ENCODE data around the gene JAGN1.

DNA sequence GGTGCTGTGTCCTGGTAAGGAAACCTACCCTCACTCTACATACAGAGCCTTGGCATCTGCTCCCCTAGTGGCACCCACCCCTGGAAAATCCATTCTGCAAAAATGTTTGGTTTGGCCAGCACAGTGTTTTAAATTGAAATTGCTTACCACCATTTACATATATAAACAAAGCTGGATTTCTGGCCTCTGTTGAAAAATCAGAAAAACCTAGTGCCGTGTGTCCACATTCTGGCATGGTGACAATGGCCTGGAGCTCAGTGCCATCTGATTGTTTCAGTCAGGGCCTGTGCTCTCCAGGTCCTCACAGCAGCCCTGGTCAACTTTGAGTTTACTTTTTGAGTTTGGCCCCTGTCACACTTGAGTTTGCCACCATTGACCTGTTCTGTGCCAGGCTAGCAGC lies 23.6 kb downstream of the JAGN1 start:
- TF ChIP-seq POLR2A (IDR thresholded peaks at IDR 0.05; ENCODE audit: extremely low read depth, insufficient read length) = no peak
- TF ChIP-seq, protein P1, sequence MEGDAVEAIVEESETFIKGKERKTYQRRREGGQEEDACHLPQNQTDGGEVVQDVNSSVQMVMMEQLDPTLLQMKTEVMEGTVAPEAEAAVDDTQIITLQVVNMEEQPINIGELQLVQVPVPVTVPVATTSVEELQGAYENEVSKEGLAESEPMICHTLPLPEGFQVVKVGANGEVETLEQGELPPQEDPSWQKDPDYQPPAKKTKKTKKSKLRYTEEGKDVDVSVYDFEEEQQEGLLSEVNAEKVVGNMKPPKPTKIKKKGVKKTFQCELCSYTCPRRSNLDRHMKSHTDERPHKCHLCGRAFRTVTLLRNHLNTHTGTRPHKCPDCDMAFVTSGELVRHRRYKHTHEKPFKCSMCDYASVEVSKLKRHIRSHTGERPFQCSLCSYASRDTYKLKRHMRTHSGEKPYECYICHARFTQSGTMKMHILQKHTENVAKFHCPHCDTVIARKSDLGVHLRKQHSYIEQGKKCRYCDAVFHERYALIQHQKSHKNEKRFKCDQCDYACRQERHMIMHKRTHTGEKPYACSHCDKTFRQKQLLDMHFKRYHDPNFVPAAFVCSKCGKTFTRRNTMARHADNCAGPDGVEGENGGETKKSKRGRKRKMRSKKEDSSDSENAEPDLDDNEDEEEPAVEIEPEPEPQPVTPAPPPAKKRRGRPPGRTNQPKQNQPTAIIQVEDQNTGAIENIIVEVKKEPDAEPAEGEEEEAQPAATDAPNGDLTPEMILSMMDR (IDR thresholded peaks at IDR 0.05; ENCODE audit: low read depth, low read length) = no peak

All from NB4 (cell line).